GM23338 (cell line): Measurements from ENCODE around the gene NSD1.

Experiments
- CREB1 ChIP-seq: fragments of 250-450 bp; sonication (Bioruptor Pico); IDR thresholded peaks from 2 replicates; pipeline ENCODE4 v1.5.0; 2020; ENCODE audit warnings: low read depth, mild to moderate bottlenecking, moderate library complexity
- CTCF ChIP-seq, 2 experiments: fragments of 200-600 bp in 1 of 2; sonication (generic) in 1 of 2; conservative IDR thresholded peaks; 2 replicates each; pipeline versions ENCODE4 v1.5.1 to v1.6.1; 2016 to 2017; ENCODE audit warnings: antibody characterized with exemption in 2 of 2, low read depth in 2 of 2, mild to moderate bottlenecking in 2 of 2, moderate library complexity in 1 of 2
- EZH2 ChIP-seq: fragments of 200-600 bp; sonication (generic); IDR thresholded peaks from one replicate; pipeline ENCODE4 v1.8.0; 2017; ENCODE audit warnings: antibody characterized with exemption, mild to moderate bottlenecking, low read depth; ENCODE audit not compliant: unreplicated experiment
- EZH2phosphoT487 ChIP-seq: fragments of 200-600 bp; sonication (generic); IDR thresholded peaks from one replicate; pipeline ENCODE4 v1.8.1; 2018; ENCODE audit warnings: antibody characterized with exemption; ENCODE audit not compliant: unreplicated experiment
- NANOG ChIP-seq: IDR thresholded peaks from 2 replicates; pipeline ENCODE4 v1.6.1; 2016; ENCODE audit warnings: antibody characterized with exemption, borderline replicate concordance
- POLR2AphosphoS5 ChIP-seq: IDR thresholded peaks from 2 replicates; pipeline ENCODE4 v1.6.1; 2016; ENCODE audit warnings: antibody characterized with exemption, low read depth
- REST ChIP-seq: IDR thresholded peaks from one replicate; pipeline ENCODE4 v1.6.1; 2018; ENCODE audit warnings: antibody characterized with exemption; ENCODE audit not compliant: unreplicated experiment
- STAT1 ChIP-seq: IDR thresholded peaks from one replicate; pipeline ENCODE4 v1.6.1; 2016; ENCODE audit warnings: antibody characterized with exemption; ENCODE audit not compliant: unreplicated experiment

- no peak for TF ChIP-seq POLR2AphosphoS5
- no peak for TF ChIP-seq CTCF (conservative IDR thresholded peaks at IDR 0.05; ENCODE audit: low read depth in 2 of 2)
- TF ChIP-seq EZH2, result no peak
- TF ChIP-seq NANOG, result no peak
- TF ChIP-seq EZH2phosphoT487, result no peak
- TF ChIP-seq REST, result no peak
- TF ChIP-seq CREB1 (CRISPR knock-in tag), result no peak
- no peak for TF ChIP-seq STAT1
Observed at GRCh38 chr5:177176175-177176711, 42.7 kb downstream of the NSD1 start.
